HepG2 (cell line): Measurements from ENCODE around the gene CLEC2D. TPM values are rescaled to one million over a fixed set of nuclear protein-coding genes. Genes with fewer than 3 reads are reported as not detected.

Experiments used
- CBFB ChIP-seq: sonication (generic); formaldehyde crosslinking; IDR thresholded peaks from 2 replicates; pipeline ENCODE4 v1.4.0; 2020; ENCODE audit warnings: missing genetic modification reagents
- HDAC1 ChIP-seq: sonication (generic); formaldehyde crosslinking; IDR thresholded peaks from 2 replicates; pipeline ENCODE4 v1.5.1; 2020; ENCODE audit warnings: mild to moderate bottlenecking, missing genetic modification reagents
- HDAC2 ChIP-seq: sonication (generic); formaldehyde crosslinking; IDR thresholded peaks from 2 replicates; pipeline ENCODE4 v1.4.0; 2020; ENCODE audit warnings: missing genetic modification reagents
- HIVEP1 ChIP-seq: sonication (generic); formaldehyde crosslinking; IDR thresholded peaks from 2 replicates; pipeline ENCODE4 v1.4.0; 2020; ENCODE audit warnings: mild to moderate bottlenecking, missing genetic modification reagents
- HMG20B ChIP-seq: conservative IDR thresholded peaks from 2 replicates; pipeline ENCODE4 v1.6.1; 2016; ENCODE audit warnings: missing genetic modification reagents, missing compliant biosample characterization
- MED1 ChIP-seq: sonication (generic); formaldehyde crosslinking; IDR thresholded peaks from 2 replicates; pipeline ENCODE4 v1.4.0; 2020; ENCODE audit warnings: missing genetic modification reagents
- NCOA5 ChIP-seq: sonication (generic); formaldehyde crosslinking; IDR thresholded peaks from 2 replicates; pipeline ENCODE4 v1.4.0; 2020; ENCODE audit warnings: missing genetic modification reagents
- TBX2 ChIP-seq: sonication (generic); formaldehyde crosslinking; IDR thresholded peaks from 2 replicates; pipeline ENCODE4 v1.5.0; 2020; ENCODE audit warnings: missing genetic modification reagents, mild to moderate bottlenecking, borderline replicate concordance
- TCF12 ChIP-seq, 2 experiments: fragments of 450-650 bp in 1 of 2; sonication (generic) in 1 of 2; formaldehyde crosslinking in 1 of 2; IDR thresholded peaks; 2 replicates each; pipeline versions ENCODE4 v1.6.1 to v1.8.0; 2017 to 2022; ENCODE audit warnings: antibody characterized with exemption in 1 of 2, mild to moderate bottlenecking in 1 of 2, missing genetic modification reagents in 1 of 2, moderate library complexity in 1 of 2
- ZFP90 ChIP-seq: sonication (generic); formaldehyde crosslinking; IDR thresholded peaks from 2 replicates; pipeline ENCODE4 v1.8.0; 2022; ENCODE audit warnings: missing genetic modification reagents, mild to moderate bottlenecking, inconsistent platforms, borderline replicate concordance
- ZNF382 ChIP-seq: sonication (generic); formaldehyde crosslinking; IDR thresholded peaks from 2 replicates; pipeline ENCODE4 v1.5.0; 2020; ENCODE audit warnings: missing genetic modification reagents, mild to moderate bottlenecking, borderline replicate concordance
- ZNF713 ChIP-seq: sonication (generic); formaldehyde crosslinking; IDR thresholded peaks from 2 replicates; pipeline ENCODE4 v1.4.0; 2020; ENCODE audit warnings: mild to moderate bottlenecking, missing genetic modification reagents
- ZNF816 ChIP-seq: sonication (generic); formaldehyde crosslinking; IDR thresholded peaks from 2 replicates; pipeline ENCODE4 v1.8.0; 2022; ENCODE audit warnings: missing genetic modification reagents, mild to moderate bottlenecking, borderline replicate concordance
- polyA plus RNA-seq, 8 experiments: library from polyadenylated mRNA; depleted of rRNA in 3 of 8; stranded (reverse) in 7 of 8; unstranded in 1 of 8; fragments of >200 nt; fragmentation: Illumina TruSeq in 4 of 8; extraction: Trizol in 4 of 8; gene quantifications; 2 replicates each; pipeline versions ENCODE4 v1.2.1 to v1.2.3, GENCODE V29; 2011 to 2016; ENCODE audit warnings: low read depth in 4 of 8, missing spikeins in 1 of 8, mixed read lengths in 1 of 8; ENCODE audit not compliant: insufficient read depth in 1 of 8
- total RNA-seq, 5 experiments: library from RNA; depleted of rRNA; stranded (reverse); fragments of >200 nt; fragmentation: Illumina TruSeq; extraction: Trizol; gene quantifications; 2 replicates each; pipeline ENCODE4 v1.2.3, GENCODE V29; 2016; ENCODE audit warnings: low read depth in 1 of 5
- TF ChIP-seq, protein P1 (sequence below): sonication (generic); formaldehyde crosslinking; IDR thresholded peaks from 2 replicates; pipeline ENCODE4 v1.4.0; 2020; ENCODE audit warnings: missing genetic modification reagents, borderline replicate concordance
- TF ChIP-seq, protein P2 (sequence below): sonication (generic); formaldehyde crosslinking; IDR thresholded peaks from 2 replicates; pipeline ENCODE4 v1.4.0; 2020; ENCODE audit warnings: missing genetic modification reagents, low read depth, mild to moderate bottlenecking, borderline replicate concordance
- TF ChIP-seq, protein P3 (sequence below): sonication (generic); IDR thresholded peaks from 2 replicates; pipeline ENCODE4 v1.6.1; 2016; ENCODE audit warnings: low read depth, borderline replicate concordance
- TF ChIP-seq, protein P4 (sequence below): sonication (generic); formaldehyde crosslinking; IDR thresholded peaks from 2 replicates; pipeline ENCODE4 v1.5.1; 2020; ENCODE audit warnings: mild to moderate bottlenecking, missing genetic modification reagents, borderline replicate concordance

Gene CLEC2D
- total and polyA plus RNA-seq, 2 of the 13 experiments (the other 11 are each of a cell fraction or from before 2014, with no cell fraction given), result 2.5 to 8.6 TPM

- TF ChIP-seq, protein P1, sequence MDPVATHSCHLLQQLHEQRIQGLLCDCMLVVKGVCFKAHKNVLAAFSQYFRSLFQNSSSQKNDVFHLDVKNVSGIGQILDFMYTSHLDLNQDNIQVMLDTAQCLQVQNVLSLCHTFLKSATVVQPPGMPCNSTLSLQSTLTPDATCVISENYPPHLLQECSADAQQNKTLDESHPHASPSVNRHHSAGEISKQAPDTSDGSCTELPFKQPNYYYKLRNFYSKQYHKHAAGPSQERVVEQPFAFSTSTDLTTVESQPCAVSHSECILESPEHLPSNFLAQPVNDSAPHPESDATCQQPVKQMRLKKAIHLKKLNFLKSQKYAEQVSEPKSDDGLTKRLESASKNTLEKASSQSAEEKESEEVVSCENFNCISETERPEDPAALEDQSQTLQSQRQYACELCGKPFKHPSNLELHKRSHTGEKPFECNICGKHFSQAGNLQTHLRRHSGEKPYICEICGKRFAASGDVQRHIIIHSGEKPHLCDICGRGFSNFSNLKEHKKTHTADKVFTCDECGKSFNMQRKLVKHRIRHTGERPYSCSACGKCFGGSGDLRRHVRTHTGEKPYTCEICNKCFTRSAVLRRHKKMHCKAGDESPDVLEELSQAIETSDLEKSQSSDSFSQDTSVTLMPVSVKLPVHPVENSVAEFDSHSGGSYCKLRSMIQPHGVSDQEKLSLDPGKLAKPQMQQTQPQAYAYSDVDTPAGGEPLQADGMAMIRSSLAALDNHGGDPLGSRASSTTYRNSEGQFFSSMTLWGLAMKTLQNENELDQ, result no peak
- TF ChIP-seq ZNF713 (CRISPR knock-in tag), result no peak
- no peak for TF ChIP-seq NCOA5 (CRISPR knock-in tag)
- peak; percentile 51; the same call in 1 of the 2 replicates for TF ChIP-seq MED1 (CRISPR knock-in tag)
- no peak for TF ChIP-seq CBFB (CRISPR knock-in tag)
- peak; percentile 52; the same call in 1 of the 2 replicates for TF ChIP-seq HDAC2 (CRISPR knock-in tag)
- no peak for TF ChIP-seq HMG20B (CRISPR knock-in tag)
- TF ChIP-seq, protein P2, sequence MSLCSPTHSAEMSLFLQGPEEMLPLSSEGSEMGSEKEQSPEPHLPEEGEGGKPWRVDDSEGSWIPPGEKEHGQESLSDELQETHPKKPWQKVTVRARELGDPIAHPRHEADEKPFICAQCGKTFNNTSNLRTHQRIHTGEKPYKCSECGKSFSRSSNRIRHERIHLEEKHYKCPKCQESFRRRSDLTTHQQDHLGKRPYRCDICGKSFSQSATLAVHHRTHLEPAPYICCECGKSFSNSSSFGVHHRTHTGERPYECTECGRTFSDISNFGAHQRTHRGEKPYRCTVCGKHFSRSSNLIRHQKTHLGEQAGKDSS (CRISPR knock-in tag), result no peak; the same call in 1 of the 2 replicates
- TF ChIP-seq, protein P3, sequence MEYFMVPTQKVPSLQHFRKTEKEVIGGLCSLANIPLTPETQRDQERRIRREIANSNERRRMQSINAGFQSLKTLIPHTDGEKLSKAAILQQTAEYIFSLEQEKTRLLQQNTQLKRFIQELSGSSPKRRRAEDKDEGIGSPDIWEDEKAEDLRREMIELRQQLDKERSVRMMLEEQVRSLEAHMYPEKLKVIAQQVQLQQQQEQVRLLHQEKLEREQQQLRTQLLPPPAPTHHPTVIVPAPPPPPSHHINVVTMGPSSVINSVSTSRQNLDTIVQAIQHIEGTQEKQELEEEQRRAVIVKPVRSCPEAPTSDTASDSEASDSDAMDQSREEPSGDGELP, result peak; percentile 20; the same call in 1 of the 2 replicates
- peak; percentile 85; the same call in 1 of the 2 replicates for TF ChIP-seq ZNF816
- no peak for TF ChIP-seq ZFP90 (CRISPR knock-in tag)
- peak; percentile 84; the same call in 1 of the 2 replicates for TF ChIP-seq TBX2 (CRISPR knock-in tag)
- 0 out of 2 replicates have a peak, but pooled peaks have one; percentile 52 for TF ChIP-seq HIVEP1 (CRISPR knock-in tag)
- no peak for TF ChIP-seq TCF12 (IDR thresholded peaks at IDR 0.05)
- peak; percentile 70; the same call in 1 of the 2 replicates for TF ChIP-seq TCF12 (CRISPR knock-in tag; IDR thresholded peaks at IDR 0.05)
- TF ChIP-seq ZNF382 (CRISPR knock-in tag), result no peak
- TF ChIP-seq, protein P4, sequence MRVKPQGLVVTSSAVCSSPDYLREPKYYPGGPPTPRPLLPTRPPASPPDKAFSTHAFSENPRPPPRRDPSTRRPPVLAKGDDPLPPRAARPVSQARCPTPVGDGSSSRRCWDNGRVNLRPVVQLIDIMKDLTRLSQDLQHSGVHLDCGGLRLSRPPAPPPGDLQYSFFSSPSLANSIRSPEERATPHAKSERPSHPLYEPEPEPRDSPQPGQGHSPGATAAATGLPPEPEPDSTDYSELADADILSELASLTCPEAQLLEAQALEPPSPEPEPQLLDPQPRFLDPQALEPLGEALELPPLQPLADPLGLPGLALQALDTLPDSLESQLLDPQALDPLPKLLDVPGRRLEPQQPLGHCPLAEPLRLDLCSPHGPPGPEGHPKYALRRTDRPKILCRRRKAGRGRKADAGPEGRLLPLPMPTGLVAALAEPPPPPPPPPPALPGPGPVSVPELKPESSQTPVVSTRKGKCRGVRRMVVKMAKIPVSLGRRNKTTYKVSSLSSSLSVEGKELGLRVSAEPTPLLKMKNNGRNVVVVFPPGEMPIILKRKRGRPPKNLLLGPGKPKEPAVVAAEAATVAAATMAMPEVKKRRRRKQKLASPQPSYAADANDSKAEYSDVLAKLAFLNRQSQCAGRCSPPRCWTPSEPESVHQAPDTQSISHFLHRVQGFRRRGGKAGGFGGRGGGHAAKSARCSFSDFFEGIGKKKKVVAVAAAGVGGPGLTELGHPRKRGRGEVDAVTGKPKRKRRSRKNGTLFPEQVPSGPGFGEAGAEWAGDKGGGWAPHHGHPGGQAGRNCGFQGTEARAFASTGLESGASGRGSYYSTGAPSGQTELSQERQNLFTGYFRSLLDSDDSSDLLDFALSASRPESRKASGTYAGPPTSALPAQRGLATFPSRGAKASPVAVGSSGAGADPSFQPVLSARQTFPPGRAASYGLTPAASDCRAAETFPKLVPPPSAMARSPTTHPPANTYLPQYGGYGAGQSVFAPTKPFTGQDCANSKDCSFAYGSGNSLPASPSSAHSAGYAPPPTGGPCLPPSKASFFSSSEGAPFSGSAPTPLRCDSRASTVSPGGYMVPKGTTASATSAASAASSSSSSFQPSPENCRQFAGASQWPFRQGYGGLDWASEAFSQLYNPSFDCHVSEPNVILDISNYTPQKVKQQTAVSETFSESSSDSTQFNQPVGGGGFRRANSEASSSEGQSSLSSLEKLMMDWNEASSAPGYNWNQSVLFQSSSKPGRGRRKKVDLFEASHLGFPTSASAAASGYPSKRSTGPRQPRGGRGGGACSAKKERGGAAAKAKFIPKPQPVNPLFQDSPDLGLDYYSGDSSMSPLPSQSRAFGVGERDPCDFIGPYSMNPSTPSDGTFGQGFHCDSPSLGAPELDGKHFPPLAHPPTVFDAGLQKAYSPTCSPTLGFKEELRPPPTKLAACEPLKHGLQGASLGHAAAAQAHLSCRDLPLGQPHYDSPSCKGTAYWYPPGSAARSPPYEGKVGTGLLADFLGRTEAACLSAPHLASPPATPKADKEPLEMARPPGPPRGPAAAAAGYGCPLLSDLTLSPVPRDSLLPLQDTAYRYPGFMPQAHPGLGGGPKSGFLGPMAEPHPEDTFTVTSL, result no peak; the same call in 1 of the 2 replicates
- TF ChIP-seq HDAC1 (CRISPR knock-in tag), result peak; percentile 85
Measured at GRCh38 chr12:9647825-9648700, 21.4 kb upstream of the CLEC2D start (continued).
